ENCODE measurements around the gene MED27. TPM values are rescaled to one million over a fixed set of nuclear protein-coding genes. Genes with fewer than 3 reads are reported as not detected.

The MED27 gene, protein sequence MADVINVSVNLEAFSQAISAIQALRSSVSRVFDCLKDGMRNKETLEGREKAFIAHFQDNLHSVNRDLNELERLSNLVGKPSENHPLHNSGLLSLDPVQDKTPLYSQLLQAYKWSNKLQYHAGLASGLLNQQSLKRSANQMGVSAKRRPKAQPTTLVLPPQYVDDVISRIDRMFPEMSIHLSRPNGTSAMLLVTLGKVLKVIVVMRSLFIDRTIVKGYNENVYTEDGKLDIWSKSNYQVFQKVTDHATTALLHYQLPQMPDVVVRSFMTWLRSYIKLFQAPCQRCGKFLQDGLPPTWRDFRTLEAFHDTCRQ
- 29.6 to 33.4 TPM (median 32.5 TPM) in 5 replicates for total RNA-seq (2022; extraction: Qiagen RNA extraction)

GRCh38 chr9:132079391-132080091 lies at the start of gene MED27:
TSS of gene MED27 (minus strand) at chr9:132079867. CDS start at chr9:132079844, 23 bp downstream.

Other genes starting within 250 kb of the MED27 start
- 1.1 to 2.1 TPM (median 1.3 TPM) in 5 replicates for gene NTNG2, start 82.2 kb upstream of the MED27 start, total RNA-seq (2022; extraction: Qiagen RNA extraction)